ENCODE measurements around the gene ADAMTSL3.

Gene ADAMTSL3

DNA sequence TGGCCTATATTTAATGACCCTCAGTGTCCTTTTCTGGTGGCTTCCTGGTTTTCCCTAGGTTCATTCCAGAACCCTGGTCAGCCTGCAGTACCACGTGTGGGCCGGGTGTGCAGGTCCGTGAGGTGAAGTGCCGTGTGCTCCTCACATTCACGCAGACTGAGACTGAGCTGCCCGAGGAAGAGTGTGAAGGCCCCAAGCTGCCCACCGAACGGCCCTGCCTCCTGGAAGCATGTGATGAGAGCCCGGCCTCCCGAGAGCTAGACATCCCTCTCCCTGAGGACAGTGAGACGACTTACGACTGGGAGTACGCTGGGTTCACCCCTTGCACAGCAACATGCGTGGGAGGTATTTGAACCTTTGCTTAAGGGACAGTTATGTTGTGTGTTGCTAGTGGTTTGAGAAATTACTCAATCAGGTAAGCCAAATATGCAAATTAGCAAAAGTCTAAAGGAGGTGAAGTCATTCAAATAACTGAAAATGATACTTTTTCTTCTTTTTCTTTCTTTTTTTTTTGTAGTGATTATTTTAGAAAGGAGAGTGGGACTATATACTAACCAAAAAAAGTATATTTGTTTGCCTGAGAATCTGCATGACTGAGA, 259.2 kb downstream of the ADAMTSL3 start:
- DNase-seq (ENCODE audit: low read depth in 1 of 2, low spot score in 1 of 2): no peak

DNA sequence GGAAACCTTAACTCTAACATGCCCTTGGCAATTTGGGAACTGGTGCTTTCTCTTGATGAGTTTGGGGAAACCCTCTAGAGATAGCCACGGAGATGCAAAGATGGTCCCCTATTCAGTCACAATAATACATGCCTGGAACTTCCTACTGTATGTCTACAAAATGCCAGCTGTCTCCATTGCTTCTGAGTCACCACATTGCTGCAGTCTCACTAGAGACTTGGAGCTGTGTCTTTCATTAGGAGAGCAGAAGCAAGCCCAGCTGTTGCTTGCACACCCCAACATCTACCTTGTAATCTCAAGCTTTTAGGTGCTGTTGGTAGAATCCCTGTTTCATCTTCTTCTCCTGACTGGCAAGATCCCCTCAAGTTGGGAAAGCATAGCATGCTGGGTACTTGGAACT, 261.0 kb downstream of the ADAMTSL3 start:
- no peak for DNase-seq (ENCODE audit: low read depth in 1 of 2, low spot score in 1 of 2)

DNA sequence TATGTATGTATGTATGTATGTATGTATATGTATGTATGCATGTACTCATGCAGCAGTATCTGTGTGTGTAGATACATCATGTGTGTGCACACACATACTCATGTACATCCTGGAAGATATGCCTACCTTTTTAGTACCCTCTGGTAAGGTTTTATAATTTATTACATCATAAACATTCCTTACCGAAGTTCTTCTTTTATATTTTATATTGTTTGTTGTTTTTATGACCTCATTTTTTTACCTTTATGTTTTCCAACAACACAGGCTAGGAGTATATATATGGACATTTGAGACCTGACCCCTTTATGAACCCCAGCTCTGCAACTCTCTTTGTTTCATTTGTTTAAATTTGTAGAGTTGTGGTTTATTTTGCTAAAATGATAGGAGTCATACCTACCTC, 263.5 kb downstream of the ADAMTSL3 start:
- no peak for DNase-seq (ENCODE audit: low read depth in 1 of 2, low spot score in 1 of 2)

DNA sequence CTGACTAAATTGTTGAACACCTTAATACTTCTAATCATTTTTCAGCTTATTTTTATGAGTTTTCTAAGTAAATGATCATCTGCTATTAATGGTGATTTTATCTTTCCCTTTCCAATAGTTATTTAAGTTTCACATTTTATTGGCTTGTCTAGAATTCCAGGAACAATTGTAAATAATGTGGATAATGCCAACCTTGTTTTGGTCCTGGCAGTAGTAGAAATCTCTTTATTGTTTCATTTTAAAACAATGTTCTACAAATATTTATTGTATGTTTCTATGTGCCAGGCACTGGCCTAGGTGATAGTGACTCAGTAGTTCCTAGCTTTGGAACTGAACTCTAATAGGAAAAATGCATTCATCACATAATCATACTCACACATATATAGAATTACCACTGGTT, 264.1 kb downstream of the ADAMTSL3 start:
- DNase-seq (ENCODE audit: low read depth in 1 of 2, low spot score in 1 of 2): no peak

DNA sequence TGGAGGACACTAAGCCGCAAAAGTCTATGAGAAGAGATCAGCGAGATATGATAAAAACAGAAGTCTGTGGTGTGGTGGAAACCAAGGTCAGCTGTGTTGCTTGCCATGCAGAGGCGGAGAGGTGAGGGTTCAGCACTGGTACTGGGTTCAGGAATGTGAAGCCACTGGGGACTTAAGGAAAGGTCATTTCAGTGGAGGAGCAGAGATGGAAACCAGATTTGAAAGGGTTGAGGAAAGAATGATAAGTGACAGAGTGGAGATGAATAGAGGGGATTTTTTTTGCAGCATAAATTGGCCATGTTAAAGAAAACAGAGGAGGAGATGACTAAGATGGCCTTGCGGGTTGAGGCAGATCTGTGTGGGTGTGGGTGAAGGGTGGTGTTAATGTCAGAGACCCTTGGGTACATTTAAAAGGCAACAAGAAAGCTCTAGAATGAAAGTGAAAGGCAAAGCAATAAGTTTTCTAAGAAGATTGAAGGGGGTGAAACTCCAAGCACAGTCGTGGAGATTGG, 265.5 kb downstream of the ADAMTSL3 start:
- no peak for DNase-seq (ENCODE audit: low read depth in 1 of 2, low spot score in 1 of 2)

DNA sequence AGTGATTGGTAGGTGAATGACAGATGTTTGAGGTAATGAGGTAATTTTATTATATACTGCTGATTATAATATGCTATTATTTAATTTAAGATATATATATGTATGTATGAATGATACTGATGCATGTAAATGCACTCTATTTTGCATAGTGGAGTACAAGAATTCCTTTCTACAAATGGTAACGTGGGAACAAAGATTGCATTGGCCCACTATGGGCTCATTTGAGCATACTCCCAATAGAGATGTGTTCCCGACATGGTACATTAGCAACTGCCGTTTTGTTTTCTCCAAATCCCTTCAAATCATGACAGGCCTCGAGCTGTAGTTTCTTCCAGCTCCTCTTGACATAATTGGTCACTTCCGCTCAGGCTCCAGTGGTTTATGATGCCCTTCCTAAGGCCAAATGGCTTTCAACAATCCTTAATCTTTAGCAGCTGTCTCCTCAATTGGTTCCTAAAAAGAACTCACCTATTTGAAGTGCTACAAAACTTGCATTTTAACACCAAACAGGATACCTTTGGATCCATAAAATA, 266.1 kb downstream of the ADAMTSL3 start:
- no peak for DNase-seq (ENCODE audit: low read depth in 1 of 2, low spot score in 1 of 2)

DNA sequence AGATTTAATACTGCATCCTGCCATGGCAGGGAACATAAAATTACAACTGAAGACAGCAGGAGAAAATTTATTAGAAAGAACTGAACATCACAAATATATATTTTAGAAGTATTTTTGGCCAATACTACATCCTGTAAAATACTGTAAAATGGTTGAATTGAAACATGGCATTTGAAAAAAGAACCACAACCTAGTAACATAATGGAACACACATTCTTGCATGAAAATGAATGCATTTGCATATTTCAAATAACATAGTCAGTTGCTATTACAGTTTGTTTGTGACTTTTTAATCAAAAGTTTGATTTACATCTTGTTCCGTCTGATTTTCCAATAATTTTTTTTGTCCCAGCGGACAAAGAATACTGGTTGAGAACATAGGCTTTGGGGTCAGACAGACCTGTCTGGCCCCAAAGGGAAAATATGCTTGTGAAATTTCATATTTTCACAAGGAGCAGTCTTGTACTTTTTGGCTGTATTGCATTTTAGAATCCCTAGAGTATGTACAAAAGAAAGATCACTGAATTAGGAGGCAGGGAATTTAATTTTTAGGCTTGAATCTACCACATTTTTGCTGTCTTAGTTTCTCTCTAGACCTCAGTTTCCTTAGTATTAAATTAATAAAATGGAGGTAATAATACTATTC, 268.8 kb downstream of the ADAMTSL3 start:
- no peak for DNase-seq (ENCODE audit: low read depth in 1 of 2, low spot score in 1 of 2)

DNA sequence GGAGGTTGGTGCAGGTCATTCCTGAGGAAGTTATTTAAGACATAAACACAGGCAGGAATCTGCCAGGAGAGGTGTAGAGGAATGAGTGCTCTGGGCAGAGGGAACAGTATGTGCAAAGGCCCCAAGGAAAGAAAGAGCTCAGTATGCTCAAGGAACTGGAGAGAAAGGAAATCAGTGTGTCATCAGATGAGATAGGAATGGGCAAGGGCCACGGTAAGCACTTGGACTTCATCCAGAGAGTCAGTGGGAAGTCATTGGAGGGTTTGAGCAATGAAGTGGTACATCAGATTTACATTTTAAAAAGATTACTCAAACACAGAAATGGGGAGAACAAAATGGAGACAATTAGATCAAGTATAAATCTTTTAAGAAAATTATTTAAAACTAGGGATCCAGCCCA, 272.2 kb downstream of the ADAMTSL3 start:
- no peak for DNase-seq (ENCODE audit: low read depth in 1 of 2, low spot score in 1 of 2)

DNA sequence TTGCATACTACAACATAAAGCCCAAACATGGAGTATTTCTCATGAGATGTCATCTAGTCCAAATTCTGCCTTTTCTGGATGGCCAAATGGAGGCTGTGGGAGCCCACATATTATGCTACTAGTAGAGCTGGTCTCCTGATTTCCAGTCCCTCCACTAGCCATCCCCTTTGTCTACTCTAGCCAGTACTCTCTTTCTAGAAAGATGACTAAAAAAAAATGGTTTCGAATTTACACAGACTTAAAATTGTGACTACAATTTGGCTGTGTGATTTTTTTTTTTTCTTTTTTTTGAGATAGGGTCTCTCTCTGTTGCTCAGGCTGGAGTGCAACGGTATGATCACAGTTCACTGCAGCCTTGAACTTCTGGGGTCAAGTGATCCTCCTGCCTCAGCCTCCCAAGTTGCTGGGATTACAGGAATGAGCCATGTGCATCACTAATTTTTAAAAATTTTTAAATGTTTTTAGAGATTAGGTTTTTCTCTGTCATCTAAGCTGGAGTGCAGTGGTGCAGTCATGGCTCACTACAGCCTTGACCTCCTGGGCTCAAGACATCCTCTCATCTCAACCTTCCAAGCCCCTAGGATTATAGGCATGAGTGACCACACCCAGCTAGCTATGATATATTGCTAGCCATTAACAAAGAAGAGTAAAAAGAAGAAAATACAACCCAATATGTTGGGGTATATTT, 273.9 kb downstream of the ADAMTSL3 start:
- DNase-seq (ENCODE audit: low read depth in 1 of 2, low spot score in 1 of 2): no peak

DNA sequence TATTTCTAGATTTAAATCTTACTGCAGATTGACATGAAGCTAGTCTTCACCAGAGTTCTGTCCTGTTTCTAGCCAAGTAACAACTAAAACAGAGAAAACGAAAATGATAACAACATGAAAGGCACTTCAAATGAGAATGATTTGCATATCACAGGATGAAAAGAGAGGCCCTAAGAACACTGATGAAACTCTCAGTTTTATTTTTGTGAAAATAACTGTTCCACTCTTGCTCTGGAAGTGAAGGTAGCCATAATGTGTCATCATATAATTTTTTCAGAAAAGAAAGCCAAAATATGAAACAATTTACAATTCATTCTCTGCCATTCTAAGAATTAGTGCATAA, 274.4 kb downstream of the ADAMTSL3 start:
- DNase-seq (ENCODE audit: low read depth in 1 of 2, low spot score in 1 of 2): no peak

DNA sequence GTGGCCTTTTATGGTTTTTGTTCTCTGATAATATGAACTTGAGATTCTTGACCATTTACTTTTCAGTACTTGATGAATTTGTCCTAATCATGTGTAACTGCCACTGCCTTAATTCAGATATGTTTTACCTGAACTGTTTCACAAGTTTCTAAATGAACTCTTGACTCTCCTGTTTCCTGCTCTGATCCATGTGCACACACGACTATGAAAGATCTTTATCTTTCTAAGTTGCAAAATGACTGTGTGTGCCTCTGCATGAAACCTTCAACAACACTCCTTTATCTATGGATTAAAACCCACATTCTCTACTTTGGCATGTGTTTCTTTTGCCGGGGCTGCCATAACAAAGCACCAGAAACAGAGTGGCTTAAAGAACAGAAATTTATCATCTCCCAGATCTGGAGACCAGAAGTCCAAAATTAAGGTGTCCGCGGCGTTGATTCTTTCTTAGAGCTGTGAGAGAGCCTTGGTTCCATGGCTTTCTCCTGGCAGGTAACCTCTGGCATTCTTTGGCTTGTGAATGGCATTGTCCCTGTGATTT, 275.0 kb downstream of the ADAMTSL3 start:
- DNase-seq (ENCODE audit: low read depth in 1 of 2, low spot score in 1 of 2): no peak

DNA sequence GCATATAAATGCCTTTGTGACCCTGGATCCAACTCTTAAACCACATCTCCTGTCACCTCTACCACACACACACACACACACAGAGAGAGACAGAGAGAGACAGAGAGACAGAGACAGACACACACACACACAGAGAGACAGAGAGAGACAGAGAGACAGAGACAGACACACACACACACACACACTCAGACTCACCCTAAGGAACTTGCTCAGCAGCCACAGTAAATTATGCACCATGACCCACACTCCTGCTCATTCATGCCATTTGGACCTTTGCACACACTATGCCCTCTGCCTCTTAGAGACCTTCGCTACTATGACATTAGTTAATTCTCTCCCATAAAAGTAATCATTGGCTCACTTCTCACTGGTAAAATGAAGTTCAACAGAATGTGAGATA, 275.7 kb downstream of the ADAMTSL3 start:
- no peak for DNase-seq (ENCODE audit: low read depth in 1 of 2, low spot score in 1 of 2)

DNA sequence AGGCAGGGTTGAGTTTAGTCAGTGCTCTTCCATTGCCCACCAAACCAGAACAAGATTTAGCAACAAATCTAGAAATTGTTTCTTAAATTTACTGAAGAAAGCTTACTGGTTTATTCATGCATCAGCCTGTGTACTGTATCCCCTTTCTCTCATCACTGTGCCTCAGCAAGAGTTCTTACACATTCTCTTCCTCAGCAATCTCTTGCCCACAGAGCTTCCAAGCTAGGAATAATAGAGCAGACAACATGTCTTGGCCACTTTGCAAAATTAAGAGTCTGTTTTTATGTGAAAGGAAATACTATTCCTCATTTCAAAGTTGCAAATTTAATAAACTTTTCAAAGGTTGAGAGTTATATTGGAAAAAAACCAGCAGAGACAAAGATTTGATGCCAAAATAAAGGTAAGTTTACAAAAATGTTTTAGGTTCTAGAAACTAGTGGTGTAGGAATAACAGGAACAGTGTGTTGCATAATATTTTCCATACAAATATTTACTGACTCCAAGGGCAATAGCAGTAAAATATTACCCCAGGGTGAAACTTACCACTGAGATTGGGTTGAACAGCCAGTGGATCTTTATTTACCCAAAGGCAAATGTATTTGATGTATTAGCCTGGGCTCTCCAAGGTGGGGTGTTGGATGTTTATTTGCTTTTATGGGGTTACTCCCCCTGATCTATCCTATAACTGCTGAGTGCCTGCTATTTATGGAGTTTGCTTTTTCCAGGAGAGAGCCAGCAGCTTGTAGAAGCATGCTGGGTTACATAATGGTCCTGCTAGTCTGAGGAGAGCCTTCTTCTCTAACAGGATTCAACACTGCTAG, 276.7 kb downstream of the ADAMTSL3 start:
- DNase-seq (ENCODE audit: low read depth in 1 of 2, low spot score in 1 of 2): no peak

DNA sequence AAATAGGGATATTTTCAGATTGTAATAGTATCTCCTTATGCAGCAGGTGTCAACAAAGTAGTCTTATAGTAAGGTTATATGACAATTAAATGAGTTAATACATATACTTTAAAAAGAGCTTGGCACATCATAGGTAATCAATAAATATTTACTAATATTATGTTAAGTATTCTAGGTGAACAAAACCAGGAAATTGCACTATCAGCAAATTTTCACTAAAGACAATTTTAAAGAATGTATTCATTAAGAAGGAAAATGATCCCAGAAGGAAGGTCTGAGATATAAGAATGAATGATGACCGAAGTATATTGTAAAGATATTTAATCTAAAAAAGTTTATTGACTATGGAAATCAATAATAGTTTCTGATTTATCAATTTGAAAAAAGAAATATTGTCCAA, 281.9 kb downstream of the ADAMTSL3 start:
- no peak for DNase-seq (ENCODE audit: low read depth in 1 of 2, low spot score in 1 of 2)

DNA sequence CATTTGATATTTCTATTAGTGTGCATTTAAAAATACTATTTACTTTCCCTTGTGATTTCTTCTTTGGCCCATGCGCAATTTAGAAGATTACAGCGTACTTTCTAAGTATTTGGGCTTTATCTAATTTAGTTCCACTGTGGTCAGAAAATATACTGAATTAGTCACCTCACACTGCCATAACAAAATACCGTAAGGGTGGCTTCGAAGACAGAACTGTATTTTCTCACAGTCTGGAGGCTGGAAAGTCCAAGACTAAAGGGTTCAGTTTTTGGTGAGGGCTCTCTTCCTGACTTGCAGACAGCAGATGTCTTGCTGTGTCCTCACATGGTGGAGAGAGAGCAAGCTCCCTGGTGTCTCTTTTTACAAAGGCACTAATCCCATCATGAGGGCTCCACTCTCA, 286.2 kb downstream of the ADAMTSL3 start:
- no peak for DNase-seq (ENCODE audit: low read depth in 1 of 2, low spot score in 1 of 2)

DNA sequence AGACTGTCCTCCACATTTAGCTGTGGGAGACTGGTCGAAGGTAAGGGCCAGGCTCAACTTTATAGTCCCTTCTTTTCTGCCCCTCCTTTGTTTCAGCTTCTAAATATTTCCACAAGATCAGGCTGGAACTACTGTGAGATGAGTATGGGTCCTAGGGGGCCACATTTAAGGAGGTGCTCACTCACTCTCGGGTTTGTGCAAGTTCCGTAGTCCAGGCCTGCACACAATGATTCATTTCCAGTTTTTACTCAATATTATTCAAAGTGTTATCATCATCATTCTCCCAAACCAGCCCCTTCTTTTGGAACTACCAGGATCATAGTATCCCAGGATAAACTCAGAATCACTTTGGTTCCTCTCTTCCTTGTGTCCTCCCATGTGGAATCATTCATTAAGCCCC, 289.1 kb downstream of the ADAMTSL3 start:
- no peak for DNase-seq (ENCODE audit: low read depth in 1 of 2, low spot score in 1 of 2)

DNA sequence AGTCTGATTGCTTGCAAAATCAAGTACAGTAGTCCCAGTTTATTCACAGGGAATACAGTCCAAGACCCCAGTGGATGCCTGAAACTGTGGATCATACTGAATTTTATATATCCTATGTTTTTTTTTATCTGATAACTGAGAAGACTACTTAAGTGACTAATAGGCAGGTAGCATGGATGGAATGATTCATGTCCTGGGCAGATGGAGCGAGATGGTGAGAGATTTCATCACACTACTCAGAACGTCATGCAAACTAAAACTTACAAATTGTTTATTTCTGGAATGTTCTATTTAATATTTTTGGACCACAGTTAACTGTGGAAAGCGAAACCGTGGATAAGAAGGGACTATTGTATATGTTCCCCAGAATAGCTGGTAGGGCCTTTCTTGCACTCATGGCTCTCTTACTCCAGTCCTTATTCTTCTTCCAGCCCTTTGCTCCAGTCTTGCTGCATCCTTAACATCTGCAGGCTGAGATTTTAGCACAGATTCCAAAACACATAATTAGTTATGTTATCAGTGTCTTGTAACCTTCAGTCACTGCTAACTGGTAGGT, 290.0 kb downstream of the ADAMTSL3 start:
- no peak for DNase-seq (ENCODE audit: low read depth in 1 of 2, low spot score in 1 of 2)

DNA sequence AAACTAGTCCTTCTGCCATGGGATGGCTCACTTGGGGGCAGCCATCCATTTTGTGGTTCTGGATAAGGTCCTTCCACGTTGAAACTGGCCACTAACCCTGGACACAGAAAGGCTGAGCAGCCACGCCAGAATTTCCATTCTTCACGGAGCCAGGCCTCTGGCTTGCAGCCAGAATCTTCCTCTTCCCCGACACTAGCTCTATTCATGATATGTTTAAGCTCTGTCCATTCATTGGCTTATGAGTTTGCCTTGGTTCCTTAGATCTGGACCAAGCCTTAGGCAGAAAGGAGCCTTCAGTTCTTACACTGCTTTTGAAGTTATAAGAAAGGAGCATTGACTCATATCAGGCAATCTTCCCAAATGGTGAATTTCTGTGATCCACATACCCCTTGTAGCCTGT, 293.2 kb downstream of the ADAMTSL3 start:
- no peak for DNase-seq (ENCODE audit: low read depth in 1 of 2, low spot score in 1 of 2)

DNA sequence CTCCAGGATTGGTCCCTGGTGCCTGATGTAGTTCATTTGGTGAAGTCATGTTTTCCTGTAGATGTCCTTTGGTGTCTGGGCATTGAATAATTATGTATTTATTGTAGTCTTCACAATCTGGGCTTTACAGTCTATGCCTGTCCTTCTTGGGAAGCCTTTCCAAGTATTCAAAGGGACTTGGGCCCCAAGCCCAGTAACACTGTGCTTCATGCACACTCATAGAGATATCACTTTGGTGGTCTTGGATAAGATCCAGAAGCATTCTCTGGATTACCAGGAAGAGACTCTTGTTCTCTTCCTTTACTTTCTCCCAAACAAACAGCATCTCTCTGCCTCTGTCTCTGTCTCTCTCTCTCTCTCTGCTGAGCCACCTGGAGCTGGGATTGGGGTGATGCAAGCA, 300.6 kb downstream of the ADAMTSL3 start:
- no peak for DNase-seq (ENCODE audit: low read depth in 1 of 2, low spot score in 1 of 2)

DNA sequence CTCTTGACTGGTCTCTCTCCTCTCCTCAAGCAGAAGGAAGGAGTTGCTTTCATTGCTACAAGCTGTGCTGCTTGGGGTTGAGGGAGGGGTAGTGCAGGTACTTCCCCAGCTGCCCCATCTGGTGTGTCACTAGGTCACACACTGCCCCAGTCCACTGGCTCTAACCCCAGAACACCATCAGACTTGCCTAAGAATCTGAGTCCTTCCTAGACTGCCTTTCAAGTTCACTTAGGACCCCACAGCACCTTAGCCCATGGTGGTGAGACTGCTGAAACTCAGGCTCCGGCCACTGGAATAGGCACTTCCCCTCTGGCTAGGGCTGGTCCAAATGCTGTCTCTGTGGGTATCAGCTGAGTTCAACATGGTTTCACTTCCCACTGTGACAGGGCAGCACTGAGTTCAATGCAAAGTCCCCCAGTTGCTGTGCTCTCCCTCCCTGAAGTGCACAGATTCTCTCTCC, 301.9 kb downstream of the ADAMTSL3 start:
- DNase-seq (ENCODE audit: low read depth in 1 of 2, low spot score in 1 of 2): no peak

DNA sequence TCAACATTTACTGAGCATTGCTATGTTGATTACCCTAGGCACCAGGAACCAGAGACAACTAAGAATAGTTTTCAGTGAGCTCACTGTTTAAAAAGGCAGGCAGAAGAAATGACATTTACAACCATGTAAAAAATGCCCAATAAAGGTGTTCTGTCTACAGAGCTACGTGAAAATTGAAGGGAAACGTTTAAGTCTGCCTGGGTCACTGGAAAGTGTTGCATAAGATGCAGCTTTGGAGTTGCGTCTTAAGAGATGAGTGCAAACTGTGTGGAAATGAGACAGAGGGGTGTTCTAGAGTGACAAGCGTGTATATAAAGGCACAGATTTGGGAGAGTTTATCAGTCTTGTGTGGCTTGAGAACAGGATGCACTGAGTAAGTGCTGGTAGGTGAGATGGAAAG, 303.0 kb downstream of the ADAMTSL3 start:
- no peak for DNase-seq (ENCODE audit: low read depth in 1 of 2, low spot score in 1 of 2)

Measured in stimulated activated CD4-positive, alpha-beta T cell treated with anti-CD3 and anti-CD28 coated beads, Interleukin-15, amount 100 ng/mL, for 1 hour (primary cell).